IMR-90 (cell line): ENCODE results near the gene MEOX2. TPM values are rescaled to one million over a fixed set of nuclear protein-coding genes. Genes with fewer than 3 reads are reported as not detected.

Experiments
- ATAC-seq: fragments of 200-7000 bp; cut with Tn5 transposase; 2 replicates; pipeline ENCODE4 v1.9.1; 2020; ENCODE audit warnings: low read depth, mild to moderate bottlenecking, moderate library complexity
- BruUV-seq: library from RNA; stranded (reverse); fragments of 400-500 nt; replicated peaks from 2 replicates; lab custom pipeline; 2021; lab: Mats Ljungman, UMichigan
- CTCF ChIA-PET: fragments of 300-600 bp; formaldehyde crosslinking; extraction: SDS; loops from one replicate; lab custom pipeline; 2021; ENCODE audit warnings: antibody characterized with exemption; lab: Yijun Ruan, JAX
- POLR2A ChIA-PET: fragments of 300-600 bp; sonication (Branson Sonifier 250); formaldehyde crosslinking; loops from one replicate; lab custom pipeline; 2022; ENCODE audit warnings: antibody characterized with exemption; ENCODE audit not compliant: unreplicated experiment; lab: Charles Lee
- DNase-seq: peaks from one replicate; pipeline ENCODE4 v3.0.0; 2013
- H2AFZ ChIP-seq: replicated peaks from 2 replicates; pipeline ENCODE3; 2013; ENCODE audit warnings: low read length, mild to moderate bottlenecking; ENCODE audit not compliant: poor library complexity
- H2AK5ac ChIP-seq: 2 replicates; pipeline ENCODE4 v1.6.1; 2013; ENCODE audit warnings: low read depth, low read length, inconsistent platforms
- H2AK9ac ChIP-seq: replicated peaks from 2 replicates; pipeline ENCODE3; 2013; ENCODE audit warnings: mild to moderate bottlenecking, low read depth, low read length, moderate library complexity; ENCODE audit not compliant: poor library complexity
- H2BK120ac ChIP-seq: 2 replicates; pipeline ENCODE4 v1.6.1; 2013; ENCODE audit warnings: low read depth, low read length, inconsistent platforms
- H2BK15ac ChIP-seq: 3 replicates; pipeline ENCODE4 v1.6.1; 2013; ENCODE audit warnings: low read depth, low read length, inconsistent platforms
- H2BK20ac ChIP-seq: 2 replicates; pipeline ENCODE4 v1.6.1; 2013; ENCODE audit warnings: low read depth, mild to moderate bottlenecking, inconsistent platforms, low read length, moderate library complexity
- H2BK5ac ChIP-seq: 2 replicates; pipeline ENCODE4 v1.6.1; 2013; ENCODE audit warnings: mild to moderate bottlenecking, low read depth, low read length, inconsistent platforms; ENCODE audit not compliant: poor library complexity, severe bottlenecking
- H3K14ac ChIP-seq: replicated peaks from 2 replicates; pipeline ENCODE4 v1.6.1; 2013; ENCODE audit warnings: low read depth, low read length, inconsistent platforms
- H3K18ac ChIP-seq: 2 replicates; pipeline ENCODE4 v1.6.1; 2013; ENCODE audit warnings: low read depth, low read length, control low read depth
- H3K23ac ChIP-seq: 2 replicates; pipeline ENCODE4 v1.6.1; 2013; ENCODE audit warnings: low read depth, low read length, inconsistent platforms
- H3K27ac ChIP-seq: 2 replicates; pipeline ENCODE4 v1.5.1; 2013; ENCODE audit warnings: mild to moderate bottlenecking, control low read depth, low read length; ENCODE audit not compliant: insufficient read depth
- H3K27me3 ChIP-seq: 2 replicates; pipeline ENCODE4 v1.6.1; 2013; ENCODE audit warnings: low read length; ENCODE audit not compliant: control insufficient read depth, insufficient read depth
- H3K36me3 ChIP-seq: 2 replicates; pipeline ENCODE4 v1.6.1; 2013; ENCODE audit warnings: low read length, mixed read lengths; ENCODE audit not compliant: control insufficient read depth, insufficient read depth
- H3K4ac ChIP-seq: 2 replicates; pipeline ENCODE4 v1.6.1; 2013; ENCODE audit warnings: low read depth, low read length, inconsistent platforms
- H3K4me1 ChIP-seq: 2 replicates; pipeline ENCODE4 v1.6.1; 2013; ENCODE audit warnings: low read length, mixed read lengths; ENCODE audit not compliant: control insufficient read depth, insufficient read depth
- H3K4me2 ChIP-seq: 2 replicates; pipeline ENCODE4 v1.6.1; 2013; ENCODE audit warnings: low read depth, mild to moderate bottlenecking, control low read depth, low read length, moderate library complexity
- H3K4me3 ChIP-seq: 2 replicates; pipeline ENCODE4 v1.5.1; 2013; ENCODE audit warnings: low read depth, mild to moderate bottlenecking, control low read depth, low read length, moderate library complexity; ENCODE audit not compliant: insufficient read depth
- H3K56ac ChIP-seq: 2 replicates; pipeline ENCODE4 v1.6.1; 2013; ENCODE audit warnings: low read length, inconsistent platforms; ENCODE audit not compliant: insufficient read depth; ENCODE audit errors: extremely low read depth
- H3K79me1 ChIP-seq, 2 experiments: 2 replicates each; pipeline ENCODE4 v1.6.1; 2013; ENCODE audit warnings: low read length in 2 of 2, inconsistent platforms in 1 of 2, low read depth in 1 of 2
- H3K9ac ChIP-seq: 2 replicates; pipeline ENCODE4 v1.6.1; 2013; ENCODE audit warnings: low read depth, low read length, control low read depth
- H3K9me1 ChIP-seq: 2 replicates; pipeline ENCODE4 v1.6.1; 2013; ENCODE audit warnings: low read length, inconsistent platforms; ENCODE audit not compliant: insufficient read depth
- H3K9me3 ChIP-seq: 2 replicates; pipeline ENCODE4 v1.6.1; 2013; ENCODE audit warnings: low read length; ENCODE audit not compliant: control insufficient read depth, insufficient read depth
- H4K20me1 ChIP-seq: 2 replicates; pipeline ENCODE4 v1.6.1; 2013; ENCODE audit warnings: low read length, inconsistent platforms; ENCODE audit not compliant: insufficient read depth
- H4K5ac ChIP-seq: 2 replicates; pipeline ENCODE4 v1.6.1; 2013; ENCODE audit warnings: mild to moderate bottlenecking, low read depth, low read length, control low read depth
- H4K8ac ChIP-seq, 2 experiments: 2 replicates each; pipeline ENCODE4 v1.6.1; 2013; ENCODE audit warnings: low read depth in 2 of 2, low read length in 2 of 2, control low read depth in 1 of 2, inconsistent platforms in 1 of 2
- H4K91ac ChIP-seq: 2 replicates; pipeline ENCODE4 v1.6.1; 2013; ENCODE audit warnings: low read depth, low read length, inconsistent platforms; ENCODE audit not compliant: insufficient read depth
- CEBPB ChIP-seq: IDR thresholded peaks from 2 replicates; pipeline ENCODE4 v1.6.1; 2012; ENCODE audit warnings: low read depth, low read length, improper control_type of control experiment
- CHD1 ChIP-seq: IDR thresholded peaks from 2 replicates; pipeline ENCODE4 v1.6.1; 2012; ENCODE audit warnings: low read depth, low read length, improper control_type of control experiment
- FOS ChIP-seq: fragments of 150-350 bp; IDR thresholded peaks from 2 replicates; pipeline ENCODE4 v1.6.1; 2016; ENCODE audit warnings: low read depth, low read length
- MXI1 ChIP-seq: IDR thresholded peaks from 2 replicates; pipeline ENCODE4 v1.6.1; 2012; ENCODE audit warnings: low read depth, mild to moderate bottlenecking, low read length, moderate library complexity, borderline replicate concordance
- POLR2A ChIP-seq: IDR thresholded peaks from 2 replicates; pipeline ENCODE4 v1.6.1; 2012; ENCODE audit warnings: mild to moderate bottlenecking, low read depth, low read length
- RCOR1 ChIP-seq: IDR thresholded peaks from 2 replicates; pipeline ENCODE4 v1.6.1; 2012; ENCODE audit warnings: mild to moderate bottlenecking, low read length, improper control_type of control experiment; ENCODE audit not compliant: insufficient replicate concordance
- SMC3 ChIP-seq: fragments of 150-350 bp; IDR thresholded peaks from 2 replicates; pipeline ENCODE4 v1.6.1; 2016; ENCODE audit warnings: low read depth, mild to moderate bottlenecking, antibody characterized with exemption, low read length, moderate library complexity
- WGBS, 2 experiments: methylation state at CpG; one replicate each; pipeline versions ENCODE4 v1.1.5 to v1.1.7; 2013; ENCODE audit warnings: missing lambda C conversion rate in 2 of 2; ENCODE audit not compliant: insufficient read length in 1 of 2; ENCODE audit errors: extremely low coverage in 2 of 2; 5-methylcytosine and 5-hydroxymethylcytosine counted together
- dilution Hi-C: fragments of 300-500 bp; cut with HindIII; formaldehyde crosslinking; loops from one replicate; pipeline ENCODE4 v1.14.3; 2018; ENCODE audit warnings: low sequenced_read_pairs; ENCODE audit not compliant: unreplicated experiment
- in situ Hi-C: fragments of 300-500 bp; cut with MboI; formaldehyde crosslinking; loops from 3 replicates; pipeline ENCODE4 v1.14.3; 2019; ENCODE audit warnings: low sequenced_read_pairs, inconsistent platforms, mixed read lengths
- intact Hi-C: fragments of 100-400 bp; cut with micrococcal nuclease; formaldehyde crosslinking; loops from 2 replicates; pipeline ENCODE4 v1.10.0; 2022
- polyA plus RNA-seq, 3 experiments: library from polyadenylated mRNA; depleted of rRNA; stranded (reverse); fragments of >200 nt; gene quantifications; 2 replicates each; pipeline ENCODE4 v1.2.3, GENCODE V29; 2012; ENCODE audit warnings: low replicate concordance in 1 of 3
- total RNA-seq: library from RNA; depleted of rRNA; stranded (reverse); fragments of >200 nt; gene quantifications from 2 replicates; pipeline ENCODE4 v1.2.3, GENCODE V29; 2012
- TF ChIP-seq, protein P1 (sequence below): conservative IDR thresholded peaks from 2 replicates; pipeline ENCODE4 v1.5.1; 2012; ENCODE audit warnings: mild to moderate bottlenecking, low read depth, low read length, improper control_type of control experiment
- TF ChIP-seq, protein P2 (sequence below): fragments of 150-350 bp; IDR thresholded peaks from 2 replicates; pipeline ENCODE4 v1.6.1; 2017; ENCODE audit warnings: mild to moderate bottlenecking, antibody characterized with exemption, low read length, low read depth

The MEOX2 gene
- total and polyA plus RNA-seq, 2 of the 4 experiments (the other 2 are of a cell fraction): under 0.01 TPM; not detected in 1

DNA sequence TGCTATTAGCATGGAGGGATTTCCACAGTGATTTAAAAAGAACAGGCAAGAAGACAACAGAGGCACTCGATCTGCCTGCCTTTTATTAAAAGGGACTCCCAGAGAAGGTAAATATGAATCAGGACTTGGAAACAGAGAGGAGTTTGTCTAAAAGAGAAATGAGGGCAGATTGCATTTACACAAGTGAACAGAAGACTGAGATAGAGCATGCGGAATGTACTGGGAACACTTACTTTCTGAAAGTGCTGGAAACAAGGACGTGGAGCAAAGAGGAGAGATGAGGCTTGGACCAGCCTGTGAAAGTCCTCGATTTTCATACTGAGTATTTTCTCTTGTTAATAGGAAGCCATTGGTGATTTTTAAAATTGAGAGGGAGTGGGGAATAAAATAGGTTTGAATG lies 35.7 kb downstream of the MEOX2 start:
- no peak overlapping the region for H2BK120ac ChIP-seq
- H4K5ac ChIP-seq: no peak overlapping the region
- no peak overlapping the region for H3K27ac ChIP-seq
- H3K4me3 ChIP-seq: no peak overlapping the region
- H3K79me1 ChIP-seq: no peaks in the 10 kb centered on the region
- no peak overlapping the region for H2AFZ ChIP-seq
- H3K18ac ChIP-seq: no peak overlapping the region
- no peak overlapping the region for H3K14ac ChIP-seq
- no TSS peak for BruUV-seq
- no peak overlapping the region for H3K56ac ChIP-seq
- H3K9ac ChIP-seq: no peak overlapping the region
- H3K4me1 ChIP-seq: no peaks in the 10 kb centered on the region
- ChIA-PET POLR2A (no interaction called here), CTCF (no interaction called here)
- no peak overlapping the region for H3K4ac ChIP-seq
- H3K9me3 ChIP-seq: no peaks in the 10 kb centered on the region
- H3K27me3 ChIP-seq: no peaks in the 10 kb centered on the region
- no peak overlapping the region for H2AK9ac ChIP-seq
- TF ChIP-seq, protein P1, sequence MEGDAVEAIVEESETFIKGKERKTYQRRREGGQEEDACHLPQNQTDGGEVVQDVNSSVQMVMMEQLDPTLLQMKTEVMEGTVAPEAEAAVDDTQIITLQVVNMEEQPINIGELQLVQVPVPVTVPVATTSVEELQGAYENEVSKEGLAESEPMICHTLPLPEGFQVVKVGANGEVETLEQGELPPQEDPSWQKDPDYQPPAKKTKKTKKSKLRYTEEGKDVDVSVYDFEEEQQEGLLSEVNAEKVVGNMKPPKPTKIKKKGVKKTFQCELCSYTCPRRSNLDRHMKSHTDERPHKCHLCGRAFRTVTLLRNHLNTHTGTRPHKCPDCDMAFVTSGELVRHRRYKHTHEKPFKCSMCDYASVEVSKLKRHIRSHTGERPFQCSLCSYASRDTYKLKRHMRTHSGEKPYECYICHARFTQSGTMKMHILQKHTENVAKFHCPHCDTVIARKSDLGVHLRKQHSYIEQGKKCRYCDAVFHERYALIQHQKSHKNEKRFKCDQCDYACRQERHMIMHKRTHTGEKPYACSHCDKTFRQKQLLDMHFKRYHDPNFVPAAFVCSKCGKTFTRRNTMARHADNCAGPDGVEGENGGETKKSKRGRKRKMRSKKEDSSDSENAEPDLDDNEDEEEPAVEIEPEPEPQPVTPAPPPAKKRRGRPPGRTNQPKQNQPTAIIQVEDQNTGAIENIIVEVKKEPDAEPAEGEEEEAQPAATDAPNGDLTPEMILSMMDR: no peak
- TF ChIP-seq FOS (no peak), CHD1 (no peak), SMC3 (no peak), RCOR1 (no peak), MXI1 (no peak), CEBPB (no peak), POLR2A (no peak)
- TF ChIP-seq, protein P2, sequence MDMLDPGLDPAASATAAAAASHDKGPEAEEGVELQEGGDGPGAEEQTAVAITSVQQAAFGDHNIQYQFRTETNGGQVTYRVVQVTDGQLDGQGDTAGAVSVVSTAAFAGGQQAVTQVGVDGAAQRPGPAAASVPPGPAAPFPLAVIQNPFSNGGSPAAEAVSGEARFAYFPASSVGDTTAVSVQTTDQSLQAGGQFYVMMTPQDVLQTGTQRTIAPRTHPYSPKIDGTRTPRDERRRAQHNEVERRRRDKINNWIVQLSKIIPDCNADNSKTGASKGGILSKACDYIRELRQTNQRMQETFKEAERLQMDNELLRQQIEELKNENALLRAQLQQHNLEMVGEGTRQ: no peak
- H2AK5ac ChIP-seq: no peak overlapping the region
- H2BK5ac ChIP-seq: no peak overlapping the region
- WGBS, 2 experiments: 67% methylated on average over 4 of the region's 4 CpGs; no CpG with 5 or more reads in 1 of the 2 experiments
- dilution Hi-C loops (no loop called here), intact Hi-C loops (no loop called here), in situ Hi-C loops (no loop called here)
- no peaks in the 10 kb centered on the region for H3K9me1 ChIP-seq
- no peak for ATAC-seq
- H4K91ac ChIP-seq: no peak overlapping the region
- H3K4me2 ChIP-seq: no peak overlapping the region
- no peak overlapping the region for H3K23ac ChIP-seq
- DNase-seq: no peak
- no peak overlapping the region for H2BK15ac ChIP-seq
- no peak overlapping the region for H4K8ac ChIP-seq
- no peak overlapping the region for H2BK20ac ChIP-seq
- no peaks in the 10 kb centered on the region for H3K36me3 ChIP-seq
- no peaks in the 10 kb centered on the region for H4K20me1 ChIP-seq
